ENCODE data around the gene EPSTI1. TPM values are rescaled to one million over a fixed set of nuclear protein-coding genes. Genes with fewer than 3 reads are reported as not detected.

EPSTI1 gene
- total RNA-seq, 1 donor from 2014 or later, result 96.0 TPM

- Mint-ChIP-seq H3K27me3 (ENCODE audit: low read depth, unreplicated experiment) (no peaks in the 10 kb centered on the region), H3K27ac (ENCODE audit: unreplicated experiment) (no peak overlapping the region)
- H3K36me3 ChIP-seq (ENCODE audit: insufficient read depth, low read length), result no peaks in the 10 kb centered on the region
Measured at GRCh38 chr13:42984026-42984425, 8.0 kb downstream of the EPSTI1 start.

GRCh38 chr13:42981853-42982252, 10.2 kb downstream of the EPSTI1 start:
- peak overlapping the region; percentile 37 for H3K27ac Mint-ChIP-seq (ENCODE audit: unreplicated experiment)
- H3K27ac ChIP-seq (ENCODE audit: low read depth, low read length), result no peak overlapping the region

More at GRCh38 chr13:42984026-42984425, 8.0 kb downstream of the EPSTI1 start:
- Histone ChIP-seq H3K9ac (ENCODE audit: low read length) (no peak overlapping the region), H3K9me3 (ENCODE audit: insufficient read depth, low read depth, low read length) (no peaks in the 10 kb centered on the region), H3K4me2 (ENCODE audit: low read length) (no peak overlapping the region), H4K20me1 (ENCODE audit: insufficient read depth, low read length) (no peaks in the 10 kb centered on the region), H3K27ac (ENCODE audit: low read depth, low read length) (no peak overlapping the region), H3K27me3 (ENCODE audit: insufficient read depth, low read length) (no peaks in the 10 kb centered on the region), H2AFZ (ENCODE audit: low read depth, low read length) (no peak overlapping the region), H3K79me2 (ENCODE audit: insufficient read depth, low read length) (no peaks in the 10 kb centered on the region), H3K4me1 (ENCODE audit: insufficient read depth, low read length) (no peaks in the 10 kb centered on the region), H3K4me3 (ENCODE audit: insufficient read depth, low read depth, low read length) (no peak overlapping the region)
- DNase-seq (ENCODE audit: low read depth) (no peak), FAIRE-seq (no peak)
- TF ChIP-seq CTCF (IDR thresholded peaks at IDR 0.05; ENCODE audit: insufficient read depth, low read depth, low read length), result no peak
- no peak for TF ChIP-seq EZH2 (IDR thresholded peaks at IDR 0.05; ENCODE audit: insufficient read depth, low read length)
- H3K4me3 Mint-ChIP-seq (ENCODE audit: unreplicated experiment), result no peak overlapping the region
- H3K9me3 Mint-ChIP-seq (ENCODE audit: unreplicated experiment), result no peaks in the 10 kb centered on the region
- H3K4me1 Mint-ChIP-seq (ENCODE audit: low read depth, unreplicated experiment), result peaks cover 29% of the 10 kb centered on the region
- peaks cover 8% of the 10 kb centered on the region for H3K36me3 Mint-ChIP-seq (ENCODE audit: low read depth, unreplicated experiment)

More at GRCh38 chr13:42981853-42982252, 10.2 kb downstream of the EPSTI1 start:
- Mint-ChIP-seq H3K36me3 (ENCODE audit: low read depth, unreplicated experiment) (peaks cover 11% of the 10 kb centered on the region), H3K4me3 (ENCODE audit: unreplicated experiment) (peak overlapping the region; percentile 1), H3K4me1 (ENCODE audit: low read depth, unreplicated experiment) (peaks cover 29% of the 10 kb centered on the region), H3K9me3 (ENCODE audit: unreplicated experiment) (peaks cover 3% of the 10 kb centered on the region), H3K27me3 (ENCODE audit: low read depth, unreplicated experiment) (no peaks in the 10 kb centered on the region)
- no peak for DNase-seq (ENCODE audit: low read depth)
- no peaks in the 10 kb centered on the region for H4K20me1 ChIP-seq (ENCODE audit: insufficient read depth, low read length)
- H3K9ac ChIP-seq (ENCODE audit: low read length), result no peak overlapping the region
- H3K4me3 ChIP-seq (ENCODE audit: insufficient read depth, low read depth, low read length), result no peak overlapping the region
- no peaks in the 10 kb centered on the region for H3K79me2 ChIP-seq (ENCODE audit: insufficient read depth, low read length)
- no peaks in the 10 kb centered on the region for H3K36me3 ChIP-seq (ENCODE audit: insufficient read depth, low read length)
- no peak overlapping the region for H2AFZ ChIP-seq (ENCODE audit: low read depth, low read length)
- no peak for FAIRE-seq
- H3K4me2 ChIP-seq (ENCODE audit: low read length), result no peak overlapping the region
- no peaks in the 10 kb centered on the region for H3K4me1 ChIP-seq (ENCODE audit: insufficient read depth, low read length)
- H3K27me3 ChIP-seq (ENCODE audit: insufficient read depth, low read length), result no peaks in the 10 kb centered on the region
- no peak for TF ChIP-seq EZH2 (IDR thresholded peaks at IDR 0.05; ENCODE audit: insufficient read depth, low read length)
- no peak for TF ChIP-seq CTCF (IDR thresholded peaks at IDR 0.05; ENCODE audit: insufficient read depth, low read depth, low read length)
- no peaks in the 10 kb centered on the region for H3K9me3 ChIP-seq (ENCODE audit: insufficient read depth, low read depth, low read length)
